Loucy (cell line): Measurements from ENCODE around the gene LONP2.
A peak's percentile ranks its signal among the peaks of the same experiment; 100 is the strongest.

Experiments used
- H2AFZ ChIP-seq: fragments of 200-600 bp; sonication (generic); 2 replicates; pipeline ENCODE4 v1.6.0; 2016; ENCODE audit warnings: antibody characterized with exemption, mild to moderate bottlenecking, low read length, moderate library complexity
- H3F3A ChIP-seq: fragments of 200-600 bp; 2 replicates; pipeline ENCODE4 v1.6.0; 2016; ENCODE audit warnings: antibody characterized with exemption, low read depth, mild to moderate bottlenecking
- H3K27me3 ChIP-seq: fragments of 200-600 bp; sonication (generic); 2 replicates; pipeline ENCODE4 v1.6.1; 2014; ENCODE audit warnings: low read length, mild to moderate bottlenecking; ENCODE audit not compliant: insufficient read depth, poor library complexity, severe bottlenecking
- H3K36me3 ChIP-seq: fragments of 200-600 bp; sonication (generic); 2 replicates; pipeline ENCODE4 v1.6.1; 2016; ENCODE audit warnings: low read length; ENCODE audit not compliant: insufficient read depth
- H3K4me1 ChIP-seq: fragments of 200-600 bp; sonication (generic); 2 replicates; pipeline ENCODE4 v1.5.1; 2014; ENCODE audit warnings: low read length, mild to moderate bottlenecking; ENCODE audit not compliant: insufficient read depth, poor library complexity, severe bottlenecking
- H3K4me2 ChIP-seq: fragments of 200-600 bp; sonication (generic); 2 replicates; pipeline ENCODE4 v1.6.0; 2014; ENCODE audit warnings: antibody characterized with exemption, low read length, low read depth, mild to moderate bottlenecking; ENCODE audit not compliant: poor library complexity, severe bottlenecking
- H3K4me3 ChIP-seq: fragments of 200-600 bp; sonication (generic); 2 replicates; pipeline ENCODE4 v1.5.1; 2014; ENCODE audit warnings: low read length, mild to moderate bottlenecking, mixed read lengths; ENCODE audit not compliant: poor library complexity, severe bottlenecking
- H3K79me2 ChIP-seq: fragments of 200-600 bp; sonication (generic); 2 replicates; pipeline ENCODE4 v1.6.1; 2014; ENCODE audit warnings: low read length; ENCODE audit not compliant: insufficient read depth
- H3K9ac ChIP-seq: fragments of 200-600 bp; sonication (generic); 2 replicates; pipeline ENCODE4 v1.6.0; 2014; ENCODE audit warnings: mild to moderate bottlenecking, low read depth, low read length, moderate library complexity; ENCODE audit not compliant: poor library complexity, severe bottlenecking
- H3K9me2 ChIP-seq: fragments of 200-600 bp; sonication (generic); replicated peaks from 2 replicates; pipeline ENCODE4 v1.6.1; 2016; ENCODE audit warnings: low read depth, low read length, mixed read lengths
- H3K9me3 ChIP-seq: fragments of 200-600 bp; sonication (generic); 2 replicates; pipeline ENCODE4 v1.6.1; 2014; ENCODE audit warnings: mild to moderate bottlenecking, antibody characterized with exemption, low read length, low read depth; ENCODE audit not compliant: insufficient read depth
- H4K20me1 ChIP-seq: fragments of 200-600 bp; sonication (generic); 2 replicates; pipeline ENCODE4 v1.6.0; 2014; ENCODE audit warnings: antibody characterized with exemption, low read length, mild to moderate bottlenecking; ENCODE audit not compliant: insufficient read depth, poor library complexity, severe bottlenecking
- CTCF ChIP-seq: fragments of 200-600 bp; sonication (generic); conservative IDR thresholded peaks from 2 replicates; pipeline ENCODE4 v1.5.1; 2014; ENCODE audit warnings: mild to moderate bottlenecking, antibody characterized with exemption, low read length
- EZH2phosphoT487 ChIP-seq: fragments of 200-600 bp; IDR thresholded peaks from 2 replicates; pipeline ENCODE4 v1.6.1; 2018; ENCODE audit warnings: antibody characterized with exemption, mild to moderate bottlenecking, moderate library complexity, borderline replicate concordance

LONP2 gene

GRCh38 chr16:48250520-48251278 is 6.6 kb downstream of the LONP2 start:
- Histone ChIP-seq H4K20me1 (peaks cover 38% of the 10 kb centered on the region), H2AFZ (no peak overlapping the region), H3K9me3 (no peaks in the 10 kb centered on the region), H3K9me2 (no peaks in the 10 kb centered on the region), H3K79me2 (peaks cover 49% of the 10 kb centered on the region), H3K4me3 (no peak overlapping the region), H3K36me3 (peaks cover 26% of the 10 kb centered on the region; the same call in 1 of the 2 replicates), H3K27me3 (no peaks in the 10 kb centered on the region), H3K4me2 (peak overlapping the region; percentile 55), H3F3A (no peaks in the 10 kb centered on the region), H3K4me1 (peaks cover 28% of the 10 kb centered on the region), H3K9ac (no peak overlapping the region)
- TF ChIP-seq EZH2phosphoT487 = no peak
- no peak for TF ChIP-seq CTCF

- peaks cover 25% of the 10 kb centered on the region for H4K20me1 ChIP-seq
- no peaks in the 10 kb centered on the region for H3K9me2 ChIP-seq
- H3K9me3 ChIP-seq = no peaks in the 10 kb centered on the region
- H3K4me2 ChIP-seq = no peak overlapping the region
- H3K36me3 ChIP-seq = peaks cover 30% of the 10 kb centered on the region; the same call in 1 of the 2 replicates
- H3K4me1 ChIP-seq = peaks cover 17% of the 10 kb centered on the region
- H3K79me2 ChIP-seq = peaks cover 36% of the 10 kb centered on the region
- H3K27me3 ChIP-seq = no peaks in the 10 kb centered on the region
- H3K9ac ChIP-seq = no peak overlapping the region
- no peak overlapping the region for H2AFZ ChIP-seq
- H3K4me3 ChIP-seq = no peak overlapping the region
- TF ChIP-seq CTCF = no peak
- no peak for TF ChIP-seq EZH2phosphoT487
- no peaks in the 10 kb centered on the region for H3F3A ChIP-seq
Observed at GRCh38 chr16:48252013-48252412, 7.9 kb downstream of the LONP2 start.

GRCh38 chr16:48256579-48257177 is 12.6 kb downstream of the LONP2 start:
- H3K27me3 ChIP-seq = no peaks in the 10 kb centered on the region
- TF ChIP-seq EZH2phosphoT487 (no peak), CTCF (no peak)
- H3K79me2 ChIP-seq = 0 out of 2 replicates have a peak, but pooled peaks cover 5% of the 10 kb centered on the region
- no peaks in the 10 kb centered on the region for H3K4me1 ChIP-seq
- no peak overlapping the region for H2AFZ ChIP-seq
- no peak overlapping the region for H3K4me2 ChIP-seq
- H4K20me1 ChIP-seq = peaks cover 7% of the 10 kb centered on the region
- no peaks in the 10 kb centered on the region for H3F3A ChIP-seq
- H3K9me2 ChIP-seq = no peaks in the 10 kb centered on the region
- H3K36me3 ChIP-seq = peaks cover 61% of the 10 kb centered on the region
- no peaks in the 10 kb centered on the region for H3K9me3 ChIP-seq
- H3K9ac ChIP-seq = no peak overlapping the region
- H3K4me3 ChIP-seq = no peak overlapping the region
